Urothelium cell line (cell line): Measurements from ENCODE around the gene TRIM62.
"Not testable (repeated sequence)": the region's sequence is repeated elsewhere in the genome, so short reads cannot be mapped to it uniquely, and the experiment has no call there.

Source experiments
- DNase-seq: peaks from one replicate; pipeline ENCODE4 v3.0.0; 2011; ENCODE audit warnings: low spot score, mixed read lengths
- FAIRE-seq: peaks from 2 replicates; lab custom pipeline; 2011; peaks lifted over from hg19 to GRCh38; lab: Jason Lieb, UNC

Gene TRIM62

GRCh38 chr1:33117440-33118085, 64.3 kb downstream of the TRIM62 start:
- DNase-seq = no peak
- FAIRE-seq = no peak

GRCh38 chr1:33111965-33112364, 69.9 kb downstream of the TRIM62 start:
- DNase-seq = no peak
- no peak for FAIRE-seq

GRCh38 chr1:33110477-33110876, 71.4 kb downstream of the TRIM62 start:
- DNase-seq (no peak), FAIRE-seq (no peak)

GRCh38 chr1:33100119-33100415, 81.8 kb downstream of the TRIM62 start:
- DNase-seq, FAIRE-seq: not testable (repeated sequence)

- peak; percentile 97 for FAIRE-seq
- DNase-seq = peak; percentile 96
Measured at GRCh38 chr1:33099290-33100118, 82.3 kb downstream of the TRIM62 start.

- DNase-seq (no peak), FAIRE-seq (no peak)
Measured at GRCh38 chr1:33098371-33098770, 83.5 kb downstream of the TRIM62 start.

- FAIRE-seq = no peak
- DNase-seq = no peak
Measured at GRCh38 chr1:33097762-33098161, 84.1 kb downstream of the TRIM62 start.

GRCh38 chr1:33097137-33097611, 84.7 kb downstream of the TRIM62 start:
- FAIRE-seq (no peak), DNase-seq (peak; percentile 35)

- DNase-seq (no peak), FAIRE-seq (no peak)
Measured at GRCh38 chr1:33096363-33097005, 85.4 kb downstream of the TRIM62 start.
